ENCODE measurements around the gene RPTOR. TPM values are rescaled to one million over a fixed set of nuclear protein-coding genes. Genes with fewer than 3 reads are reported as not detected.

Gene RPTOR
- total RNA-seq, 4 donors from 2014 or later = 34.1 to 65.8 (median 43.6) TPM

DNA sequence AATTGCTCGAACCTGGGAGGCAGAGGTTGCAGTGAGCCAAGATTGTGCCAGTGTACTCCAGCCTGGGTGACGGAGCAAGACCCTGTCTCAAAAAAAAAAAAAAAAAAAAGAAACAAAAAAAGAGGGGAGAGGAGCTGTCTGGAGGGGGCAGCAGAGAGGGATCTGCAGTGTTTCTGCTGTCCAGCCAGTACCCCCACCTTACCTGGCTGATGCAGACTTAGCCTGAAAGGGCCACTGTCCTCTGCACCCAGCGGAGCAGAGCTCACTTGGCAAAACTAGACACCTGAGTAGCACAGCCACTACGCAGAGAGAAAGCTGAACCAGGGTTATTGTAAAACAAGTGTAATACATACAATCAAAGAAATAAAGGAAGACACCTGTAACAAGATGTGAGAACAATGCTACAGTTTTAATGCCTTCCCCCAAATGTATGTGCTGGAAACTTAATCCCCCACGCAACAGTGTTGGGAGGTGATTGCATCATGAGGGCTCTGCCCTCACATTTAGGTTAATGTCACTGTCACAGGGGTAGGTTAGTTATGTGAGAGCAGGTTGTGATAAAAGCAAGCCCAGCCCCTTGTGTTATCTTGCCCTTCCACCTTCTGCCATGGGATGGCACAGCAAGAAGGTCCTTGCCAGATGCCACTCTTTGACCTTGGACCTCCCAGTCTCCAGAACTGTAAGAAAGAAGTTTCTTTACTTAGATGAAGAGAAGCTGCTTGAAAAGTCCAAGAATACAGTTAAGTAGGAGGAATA, 211.2 kb downstream of the RPTOR start:
- Histone ChIP-seq H3K9me3 (no peaks in the 10 kb centered on the region), H3K4me3 (no peak overlapping the region), H3K36me3 (peaks cover 0 to 22% (median 16%) of the 10 kb centered on the region in 4 donors), H3K27me3 (no peaks in the 10 kb centered on the region), H3K27ac (replicated peaks in 1 of 4) (no peak overlapping the region), H3K4me1 (peaks cover 5 to 47% (median 24%) of the 10 kb centered on the region in 4 donors)
- 93% methylated on average over 5 of the region's 5 CpGs for WGBS
- no peak for DNase-seq (ENCODE audit: extremely low spot score)
- intact Hi-C loops (cut with DNase I) = no loop called here
- TF ChIP-seq EP300 (IDR thresholded peaks at IDR 0.05) = no peak
- TF ChIP-seq POLR2A (IDR thresholded peaks at IDR 0.05; ENCODE audit: low read depth) = no peak
- TF ChIP-seq, protein P1, sequence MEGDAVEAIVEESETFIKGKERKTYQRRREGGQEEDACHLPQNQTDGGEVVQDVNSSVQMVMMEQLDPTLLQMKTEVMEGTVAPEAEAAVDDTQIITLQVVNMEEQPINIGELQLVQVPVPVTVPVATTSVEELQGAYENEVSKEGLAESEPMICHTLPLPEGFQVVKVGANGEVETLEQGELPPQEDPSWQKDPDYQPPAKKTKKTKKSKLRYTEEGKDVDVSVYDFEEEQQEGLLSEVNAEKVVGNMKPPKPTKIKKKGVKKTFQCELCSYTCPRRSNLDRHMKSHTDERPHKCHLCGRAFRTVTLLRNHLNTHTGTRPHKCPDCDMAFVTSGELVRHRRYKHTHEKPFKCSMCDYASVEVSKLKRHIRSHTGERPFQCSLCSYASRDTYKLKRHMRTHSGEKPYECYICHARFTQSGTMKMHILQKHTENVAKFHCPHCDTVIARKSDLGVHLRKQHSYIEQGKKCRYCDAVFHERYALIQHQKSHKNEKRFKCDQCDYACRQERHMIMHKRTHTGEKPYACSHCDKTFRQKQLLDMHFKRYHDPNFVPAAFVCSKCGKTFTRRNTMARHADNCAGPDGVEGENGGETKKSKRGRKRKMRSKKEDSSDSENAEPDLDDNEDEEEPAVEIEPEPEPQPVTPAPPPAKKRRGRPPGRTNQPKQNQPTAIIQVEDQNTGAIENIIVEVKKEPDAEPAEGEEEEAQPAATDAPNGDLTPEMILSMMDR (IDR thresholded peaks at IDR 0.05) = no peak

GRCh38 chr17:80758481-80759376, 214.1 kb downstream of the RPTOR start:
- H3K27ac ChIP-seq (replicated peaks in 1 of 4) = peak overlapping the region in 3 of 4 donors; percentile 46 to 72 (median 49)
- DNase-seq (ENCODE audit: extremely low spot score) = no peak
- intact Hi-C loops (cut with DNase I) = no loop called here
- H3K36me3 ChIP-seq = peaks cover 0 to 22% (median 16%) of the 10 kb centered on the region in 4 donors
- H3K4me1 ChIP-seq = peaks cover 5 to 31% (median 17%) of the 10 kb centered on the region in 4 donors
- 83% methylated on average over 18 of the region's 18 CpGs for WGBS
- TF ChIP-seq POLR2A (IDR thresholded peaks at IDR 0.05; ENCODE audit: low read depth) = no peak
- TF ChIP-seq, protein P1 (IDR thresholded peaks at IDR 0.05) = no peak
- TF ChIP-seq POLR2AphosphoS5 (IDR thresholded peaks at IDR 0.05) = no peak
- no peak for TF ChIP-seq EP300 (IDR thresholded peaks at IDR 0.05)
- no peaks in the 10 kb centered on the region for H3K9me3 ChIP-seq
- no peaks in the 10 kb centered on the region for H3K27me3 ChIP-seq
- no peak overlapping the region for H3K4me3 ChIP-seq

GRCh38 chr17:80759377-80759673, 214.7 kb downstream of the RPTOR start:
- WGBS = 96% methylated on average over 2 of the region's 2 CpGs
- Histone ChIP-seq H3K36me3 (peaks cover 0 to 16% (median 10%) of the 10 kb centered on the region in 4 donors), H3K27ac (replicated peaks in 1 of 4) (peak overlapping the region in 3 of 4 donors; percentile 46 to 72 (median 49)), H3K27me3 (no peaks in the 10 kb centered on the region), H3K9me3 (no peaks in the 10 kb centered on the region), H3K4me3 (no peak overlapping the region), H3K4me1 (peaks cover 5 to 31% (median 17%) of the 10 kb centered on the region in 4 donors)
- intact Hi-C loops (cut with DNase I) = no loop called here
- TF ChIP-seq POLR2A (IDR thresholded peaks at IDR 0.05; ENCODE audit: low read depth) (no peak), EP300 (IDR thresholded peaks at IDR 0.05) (no peak), POLR2AphosphoS5 (IDR thresholded peaks at IDR 0.05) (no peak)
- TF ChIP-seq, protein P1 (IDR thresholded peaks at IDR 0.05) = no peak
- DNase-seq (ENCODE audit: extremely low spot score) = no peak

- peak overlapping the region in 1 of 4 donors; percentile 28 for H3K27ac ChIP-seq (replicated peaks in 1 of 4)
- 65% methylated on average over 6 of the region's 12 CpGs for WGBS
- peaks cover 0 to 5% (median 2%) of the 10 kb centered on the region in 4 donors for H3K36me3 ChIP-seq
- H3K4me1 ChIP-seq = peaks cover 5 to 31% (median 17%) of the 10 kb centered on the region in 4 donors
- H3K4me3 ChIP-seq = no peak overlapping the region
- no peak for TF ChIP-seq EP300 (IDR thresholded peaks at IDR 0.05)
- TF ChIP-seq POLR2A (IDR thresholded peaks at IDR 0.05; ENCODE audit: low read depth) = no peak
- no peak for TF ChIP-seq POLR2AphosphoS5 (IDR thresholded peaks at IDR 0.05)
- TF ChIP-seq, protein P1 (IDR thresholded peaks at IDR 0.05) = no peak
- H3K9me3 ChIP-seq = no peaks in the 10 kb centered on the region
- no peaks in the 10 kb centered on the region for H3K27me3 ChIP-seq
- no peak for DNase-seq (ENCODE audit: extremely low spot score)
- intact Hi-C loops (cut with DNase I) = no loop called here
These were observed 215.9 kb downstream of the RPTOR start for GRCh38 chr17:80760511-80760911.

Measured in esophagus muscularis mucosa (tissue), 4 donors.